GM12875 (cell line): ENCODE data around the gene FOXM1.
A peak's percentile ranks its signal among the peaks of the same experiment; 100 is the strongest.

Experiments used
- H3K4me3 ChIP-seq: one replicate; pipeline ENCODE4 v1.5.1; 2011; ENCODE audit warnings: low read depth, low read length, control low read depth
- CTCF ChIP-seq: IDR thresholded peaks from 2 replicates; pipeline ENCODE4 v1.5.1; 2011; ENCODE audit warnings: low read depth, mild to moderate bottlenecking, control low read depth, inconsistent platforms, low read length, moderate library complexity, borderline replicate concordance; ENCODE audit not compliant: insufficient read depth

Gene FOXM1

GRCh38 chr12:2854669-2855453, 22.1 kb downstream of the FOXM1 start:
- no peak for TF ChIP-seq CTCF
- no peak overlapping the region for H3K4me3 ChIP-seq

- TF ChIP-seq CTCF: peak; percentile 84
- no peak overlapping the region for H3K4me3 ChIP-seq
Measured at GRCh38 chr12:2853626-2854025, 23.3 kb downstream of the FOXM1 start.

GRCh38 chr12:2851931-2852330, 25.0 kb downstream of the FOXM1 start:
- no peak overlapping the region for H3K4me3 ChIP-seq
- TF ChIP-seq CTCF: no peak

- H3K4me3 ChIP-seq: no peak overlapping the region
- TF ChIP-seq CTCF: no peak
Measured at GRCh38 chr12:2845280-2845679, 31.7 kb downstream of the FOXM1 start.

GRCh38 chr12:2844786-2845185, 32.2 kb downstream of the FOXM1 start:
- no peak for TF ChIP-seq CTCF
- no peak overlapping the region for H3K4me3 ChIP-seq

GRCh38 chr12:2842948-2843347, 34.0 kb downstream of the FOXM1 start:
- TF ChIP-seq CTCF: no peak
- no peak overlapping the region for H3K4me3 ChIP-seq

- TF ChIP-seq CTCF: no peak
- H3K4me3 ChIP-seq: no peak overlapping the region
Measured at GRCh38 chr12:2841056-2841650, 35.8 kb downstream of the FOXM1 start.
